WI38 (cell line): ENCODE data around the gene POLR1E.

Experiments
- H3K4me3 ChIP-seq: 2 replicates; pipeline ENCODE4 v1.5.1; 2011; ENCODE audit warnings: low read depth, mild to moderate bottlenecking, control low read depth, low read length
- CTCF ChIP-seq: IDR thresholded peaks from 2 replicates; pipeline ENCODE4 v1.5.1; 2012; ENCODE audit warnings: low read depth, mild to moderate bottlenecking, control low read depth, low read length

Gene POLR1E

GRCh38 chr9:37443566-37443965 is 42.2 kb upstream of the POLR1E start:
- H3K4me3 ChIP-seq, result no peak overlapping the region
- TF ChIP-seq CTCF, result no peak

- H3K4me3 ChIP-seq, result no peak overlapping the region
- TF ChIP-seq CTCF, result no peak
Measured at GRCh38 chr9:37444890-37445289, 40.9 kb upstream of the POLR1E start.

GRCh38 chr9:37445832-37446231 is 39.9 kb upstream of the POLR1E start:
- no peak overlapping the region for H3K4me3 ChIP-seq
- no peak for TF ChIP-seq CTCF

- TF ChIP-seq CTCF, result no peak
- no peak overlapping the region for H3K4me3 ChIP-seq
Measured at GRCh38 chr9:37446401-37446800, 39.3 kb upstream of the POLR1E start.

GRCh38 chr9:37447111-37447510 is 38.6 kb upstream of the POLR1E start:
- TF ChIP-seq CTCF, result no peak
- no peak overlapping the region for H3K4me3 ChIP-seq

GRCh38 chr9:37449862-37450632 is 35.7 kb upstream of the POLR1E start:
- no peak for TF ChIP-seq CTCF
- H3K4me3 ChIP-seq, result no peak overlapping the region

- no peak overlapping the region for H3K4me3 ChIP-seq
- TF ChIP-seq CTCF, result no peak
Measured at GRCh38 chr9:37451628-37452027, 34.1 kb upstream of the POLR1E start.
